Measurements from ENCODE around the gene OPN1SW. TPM values are rescaled to one million over a fixed set of nuclear protein-coding genes. Genes with fewer than 3 reads are reported as not detected.
A peak's percentile ranks its signal among the peaks of the same experiment; 100 is the strongest.

Gene OPN1SW
- total and polyA plus RNA-seq, 5 donors: not detected

DNA sequence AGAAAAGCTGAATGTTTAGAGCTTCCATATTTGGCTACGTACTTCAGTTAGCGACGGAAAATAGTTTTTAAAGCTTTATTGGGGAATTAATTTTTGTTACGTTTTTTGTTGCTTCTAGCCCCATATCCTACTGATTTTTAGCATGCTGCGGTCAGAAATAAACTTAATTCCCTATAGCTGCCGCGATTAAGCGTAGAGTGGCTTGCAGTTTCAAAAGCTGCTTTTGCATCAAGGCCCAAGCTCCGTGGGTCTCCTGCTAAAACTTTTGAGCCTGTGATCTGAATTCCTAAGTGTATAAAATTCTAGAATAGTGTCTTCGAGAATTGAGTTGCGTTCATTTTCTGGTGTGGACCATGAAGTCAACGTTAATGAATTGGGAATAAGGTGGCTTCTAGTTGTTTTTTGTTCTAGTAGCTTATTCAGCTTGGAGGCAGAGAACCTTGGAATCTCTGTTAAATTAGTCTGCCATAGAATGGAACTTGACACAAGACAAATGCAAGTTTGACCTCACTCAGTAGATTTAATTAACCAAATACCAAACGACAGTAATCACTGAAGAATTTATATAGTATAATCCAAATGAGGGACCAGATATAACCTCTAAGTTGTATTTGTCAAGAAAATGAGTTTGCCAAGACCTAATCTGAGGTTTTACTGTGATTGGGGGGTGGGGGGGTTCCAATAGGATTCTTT is 35.5 kb downstream of the OPN1SW start:
- 5% methylated on average over 13 of the region's 13 CpGs for WGBS
- ATAC-seq: no peak
- Histone ChIP-seq H3K4me3 (ENCODE audit: low read length) (peak overlapping the region; percentile 91), H3K27ac (ENCODE audit: low read length) (peak overlapping the region; percentile 98), H3K4me1 (ENCODE audit: control insufficient read depth, insufficient read depth, low read length) (peaks cover 5% of the 10 kb centered on the region), H3K27me3 (ENCODE audit: control insufficient read depth, insufficient read depth) (no peaks in the 10 kb centered on the region), H3K9me3 (ENCODE audit: control insufficient read depth, low read length) (no peaks in the 10 kb centered on the region)
- DNase-seq: no peak
- intact Hi-C loops (cut with DNase I): no loop called here

DNA sequence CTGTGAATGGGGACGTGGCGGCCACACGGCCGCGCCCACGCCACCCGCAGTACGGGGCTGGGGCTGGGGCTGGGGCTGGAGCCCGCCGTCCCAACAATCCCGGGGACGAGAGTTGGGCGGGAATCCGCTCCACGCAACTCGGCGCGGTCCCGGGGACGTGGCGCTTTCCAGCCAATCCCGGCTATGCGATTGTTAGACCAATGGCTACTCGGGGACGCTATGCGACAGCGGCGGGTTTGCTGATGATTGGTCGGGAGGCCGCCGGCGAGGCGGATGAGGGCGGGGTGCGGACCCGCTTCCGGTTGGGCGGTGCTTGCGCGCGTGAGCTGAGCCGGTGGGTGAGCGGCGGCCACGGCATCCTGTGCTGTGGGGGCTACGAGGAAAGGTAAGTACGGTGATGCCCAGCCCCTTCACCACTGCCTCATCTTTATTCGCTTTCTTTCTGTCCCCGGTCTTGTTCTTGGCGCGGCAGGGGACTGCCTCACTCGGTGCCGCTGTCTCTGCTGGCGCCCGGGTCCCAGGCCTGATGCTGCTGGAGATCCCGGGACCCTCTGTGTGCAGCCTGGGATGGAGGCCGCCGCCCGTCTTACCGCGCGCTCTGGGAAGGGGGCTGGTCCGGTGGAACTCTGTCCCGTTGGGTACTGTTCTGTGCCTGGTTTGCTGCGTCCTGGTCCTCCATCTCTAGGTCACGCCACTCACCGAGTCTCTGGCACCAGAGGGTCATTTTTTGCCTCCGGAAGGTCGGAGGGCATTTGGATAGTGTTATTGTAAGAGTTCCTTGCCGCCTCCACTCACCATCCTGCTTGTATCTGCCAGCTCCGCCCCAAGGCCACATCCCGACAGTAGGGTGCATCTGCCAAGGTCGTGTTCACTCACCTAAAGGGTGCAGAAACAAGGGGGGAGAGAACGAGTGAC is 36.3 kb downstream of the OPN1SW start, which contains the start of gene CALU:
CALU (plus strand) TSS at position 312 of the 915 bp plus-strand sequence. CDS start 9,225 bp downstream, outside the sequence.
- H3K4me1 ChIP-seq (ENCODE audit: control insufficient read depth, insufficient read depth, low read length): peaks cover 3% of the 10 kb centered on the region

DNA sequence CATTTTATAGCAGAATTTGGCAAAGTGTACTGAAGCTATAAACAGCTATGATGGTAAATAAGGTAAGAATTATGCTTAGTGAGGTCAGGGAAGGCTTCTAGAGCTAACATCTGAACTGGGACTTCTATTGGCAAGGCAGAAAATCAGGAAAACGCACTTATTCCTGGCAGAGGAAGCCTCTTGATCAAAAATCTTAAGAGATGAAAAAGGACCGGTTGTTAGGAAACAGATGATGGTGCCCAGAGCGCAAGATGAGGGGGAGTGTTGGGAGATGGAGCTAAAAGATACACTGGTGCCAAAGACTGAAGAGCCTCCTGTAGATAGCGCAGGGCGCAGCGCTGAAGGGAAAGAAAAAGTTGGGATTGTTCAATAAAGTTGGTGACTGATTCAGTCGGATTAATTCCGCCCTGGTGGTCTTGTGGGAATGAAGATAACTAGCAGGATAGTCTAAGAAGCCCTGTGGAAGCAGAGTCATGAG is 37.0 kb downstream of the OPN1SW start:
- H3K27me3 ChIP-seq (ENCODE audit: control insufficient read depth, insufficient read depth): no peaks in the 10 kb centered on the region
- DNase-seq (no peak), ATAC-seq (peak; percentile 13 to 44)
- peaks cover 3% of the 10 kb centered on the region for H3K4me1 ChIP-seq (ENCODE audit: control insufficient read depth, insufficient read depth, low read length)
- under 1% methylated on average over 8 of the region's 8 CpGs for WGBS
- intact Hi-C loops (cut with DNase I): no loop called here
- peak overlapping the region; percentile 91 for H3K4me3 ChIP-seq (ENCODE audit: low read length)
- H3K27ac ChIP-seq (ENCODE audit: low read length): peak overlapping the region; percentile 85
- H3K9me3 ChIP-seq (ENCODE audit: control insufficient read depth, low read length): no peaks in the 10 kb centered on the region

More for the DNA sequence above, 36.3 kb downstream of the OPN1SW start, which contains the start of gene CALU:
- no peaks in the 10 kb centered on the region for H3K9me3 ChIP-seq (ENCODE audit: control insufficient read depth, low read length)
- intact Hi-C loops (cut with DNase I): no loop called here
- peak within 1 kb of the TSS; percentile 91 for H3K4me3 ChIP-seq (ENCODE audit: low read length)
- peak; percentile 98 to 99 (median 99) for DNase-seq
- peak within 1 kb of the TSS; percentile 98 for H3K27ac ChIP-seq (ENCODE audit: low read length)
- ATAC-seq: peak; percentile 99
- under 1% methylated on average over 74 of the region's 74 CpGs for WGBS
- H3K27me3 ChIP-seq (ENCODE audit: control insufficient read depth, insufficient read depth): no peaks in the 10 kb centered on the region

DNA sequence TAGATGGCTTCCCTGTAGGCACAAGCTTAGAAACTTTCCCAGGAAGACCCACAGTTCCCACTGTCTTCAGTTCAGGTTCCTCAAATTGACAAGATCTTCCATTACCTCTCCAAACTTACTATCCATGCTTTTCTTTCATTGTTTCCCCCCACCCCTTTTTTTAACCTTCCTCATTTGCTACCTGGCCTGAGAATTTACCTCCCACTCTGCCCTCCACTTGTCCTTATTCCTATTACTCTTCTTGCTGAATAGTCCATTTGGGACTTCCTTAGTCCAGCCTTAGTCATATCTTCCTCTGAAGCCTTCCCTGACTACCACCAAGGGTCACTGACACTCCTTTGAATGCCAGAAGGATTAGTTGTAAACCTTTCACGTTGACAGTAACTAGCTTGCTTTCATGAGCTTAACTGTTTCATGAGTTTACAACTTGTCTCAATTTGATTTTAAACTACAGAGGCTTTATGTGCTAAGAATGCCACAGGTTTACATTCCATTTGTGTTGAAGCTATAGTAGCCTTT is 37.7 kb downstream of the OPN1SW start:
- Histone ChIP-seq H3K4me3 (ENCODE audit: low read length) (no peak overlapping the region), H3K4me1 (ENCODE audit: control insufficient read depth, insufficient read depth, low read length) (no peaks in the 10 kb centered on the region), H3K9me3 (ENCODE audit: control insufficient read depth, low read length) (no peaks in the 10 kb centered on the region), H3K27ac (ENCODE audit: low read length) (no peak overlapping the region), H3K27me3 (ENCODE audit: control insufficient read depth, insufficient read depth) (no peaks in the 10 kb centered on the region)
- intact Hi-C loops (cut with DNase I): no loop called here
- WGBS: 23% methylated on average over 1 of the region's 1 CpG
- no peak for ATAC-seq
- DNase-seq: no peak

- H3K27ac ChIP-seq (ENCODE audit: low read length): no peak overlapping the region
- no peaks in the 10 kb centered on the region for H3K4me1 ChIP-seq (ENCODE audit: control insufficient read depth, insufficient read depth, low read length)
- DNase-seq (no peak), ATAC-seq (no peak)
- H3K27me3 ChIP-seq (ENCODE audit: control insufficient read depth, insufficient read depth): no peaks in the 10 kb centered on the region
- H3K9me3 ChIP-seq (ENCODE audit: control insufficient read depth, low read length): no peaks in the 10 kb centered on the region
- H3K4me3 ChIP-seq (ENCODE audit: low read length): no peak overlapping the region
- intact Hi-C loops (cut with DNase I): no loop called here
- 93% methylated on average over 4 of the region's 4 CpGs for WGBS
These were observed 38.2 kb downstream of the OPN1SW start for GRCh38 chr7:128737441-128737840.

GRCh38 chr7:128735436-128735835 is 40.2 kb downstream of the OPN1SW start:
- Histone ChIP-seq H3K4me1 (ENCODE audit: control insufficient read depth, insufficient read depth, low read length) (no peaks in the 10 kb centered on the region), H3K9me3 (ENCODE audit: control insufficient read depth, low read length) (no peaks in the 10 kb centered on the region), H3K4me3 (ENCODE audit: low read length) (no peak overlapping the region), H3K27me3 (ENCODE audit: control insufficient read depth, insufficient read depth) (no peaks in the 10 kb centered on the region), H3K27ac (ENCODE audit: low read length) (no peak overlapping the region)
- intact Hi-C loops (cut with DNase I): no loop called here
- DNase-seq: no peak
- no peak for ATAC-seq
- 88% methylated on average over 5 of the region's 5 CpGs for WGBS

GRCh38 chr7:128734890-128735289 is 40.7 kb downstream of the OPN1SW start:
- Histone ChIP-seq H3K4me3 (ENCODE audit: low read length) (no peak overlapping the region), H3K4me1 (ENCODE audit: control insufficient read depth, insufficient read depth, low read length) (no peaks in the 10 kb centered on the region), H3K27me3 (ENCODE audit: control insufficient read depth, insufficient read depth) (no peaks in the 10 kb centered on the region), H3K27ac (ENCODE audit: low read length) (no peak overlapping the region), H3K9me3 (ENCODE audit: control insufficient read depth, low read length) (no peaks in the 10 kb centered on the region)
- ATAC-seq: no peak
- WGBS: 98% methylated on average over 1 of the region's 1 CpG
- intact Hi-C loops (cut with DNase I): no loop called here
- DNase-seq: no peak

- intact Hi-C loops (cut with DNase I): no loop called here
- no peaks in the 10 kb centered on the region for H3K27me3 ChIP-seq (ENCODE audit: control insufficient read depth, insufficient read depth)
- H3K27ac ChIP-seq (ENCODE audit: low read length): no peak overlapping the region
- DNase-seq: no peak
- no peak overlapping the region for H3K4me3 ChIP-seq (ENCODE audit: low read length)
- no peak for ATAC-seq
- 67% methylated on average over 2 of the region's 2 CpGs for WGBS
- no peaks in the 10 kb centered on the region for H3K9me3 ChIP-seq (ENCODE audit: control insufficient read depth, low read length)
- H3K4me1 ChIP-seq (ENCODE audit: control insufficient read depth, insufficient read depth, low read length): no peaks in the 10 kb centered on the region
These were observed 42.3 kb downstream of the OPN1SW start for GRCh38 chr7:128733278-128733645.

DNA sequence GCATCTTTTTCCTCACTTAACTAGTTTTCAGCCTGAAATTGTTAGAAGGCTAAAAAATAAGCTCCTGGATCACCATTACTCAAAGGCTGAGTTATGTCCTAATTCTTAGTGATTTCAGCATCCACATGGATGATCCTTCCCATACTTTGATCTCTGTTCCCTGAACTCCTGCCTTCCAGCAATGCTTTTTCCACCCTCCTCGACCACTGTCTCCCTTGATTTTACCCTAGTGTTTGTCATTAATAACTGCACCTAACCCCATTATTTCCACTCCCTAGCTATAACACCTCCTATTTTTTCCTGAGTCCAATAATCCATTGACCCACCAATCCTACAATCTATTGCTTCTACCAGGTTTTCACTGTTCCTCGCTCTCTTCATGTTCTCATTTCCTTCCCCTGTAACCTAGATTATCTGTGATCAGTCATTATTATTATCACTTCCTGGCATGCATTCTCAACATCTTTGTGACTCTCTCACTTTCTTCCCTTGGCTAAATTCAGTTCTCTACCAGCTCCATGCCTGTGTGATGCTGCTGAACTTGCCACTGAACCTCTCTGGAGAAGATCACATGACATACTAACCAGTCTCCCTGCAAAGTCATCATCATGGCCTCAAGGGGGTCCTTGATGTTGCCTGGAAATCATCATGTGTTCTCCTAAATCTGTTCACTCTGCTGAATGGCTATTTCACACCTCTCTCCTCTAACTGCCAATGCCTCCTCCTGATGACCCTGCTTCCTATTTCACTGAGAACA is 42.9 kb downstream of the OPN1SW start:
- ATAC-seq (no peak), DNase-seq (no peak)
- Histone ChIP-seq H3K4me1 (ENCODE audit: control insufficient read depth, insufficient read depth, low read length) (no peaks in the 10 kb centered on the region), H3K4me3 (ENCODE audit: low read length) (no peak overlapping the region), H3K9me3 (ENCODE audit: control insufficient read depth, low read length) (no peaks in the 10 kb centered on the region), H3K27me3 (ENCODE audit: control insufficient read depth, insufficient read depth) (no peaks in the 10 kb centered on the region), H3K27ac (ENCODE audit: low read length) (no peak overlapping the region)
- 65% methylated on average over 2 of the region's 2 CpGs for WGBS
- intact Hi-C loops (cut with DNase I): no loop called here

DNA sequence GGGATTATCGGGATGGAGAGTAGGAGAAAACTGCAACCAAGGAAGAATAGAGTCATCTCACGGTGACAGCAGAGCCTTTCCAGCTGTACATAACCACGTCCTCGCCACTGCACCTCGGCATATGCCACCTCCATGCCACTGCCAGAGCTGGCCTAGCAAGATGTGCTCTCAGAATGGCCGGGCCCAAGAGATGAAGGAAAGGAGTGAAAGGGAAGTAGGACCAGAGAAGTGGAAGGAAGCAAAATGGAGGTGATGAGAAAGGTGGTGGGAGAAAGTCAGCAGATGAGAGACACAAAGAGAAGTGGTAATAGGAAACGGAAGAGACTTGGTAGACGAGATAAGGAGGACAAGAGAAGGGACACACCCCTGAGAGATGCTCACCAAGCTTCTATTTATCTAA is 44.4 kb downstream of the OPN1SW start:
- intact Hi-C loops (cut with DNase I): no loop called here
- Histone ChIP-seq H3K4me1 (ENCODE audit: control insufficient read depth, insufficient read depth, low read length) (no peaks in the 10 kb centered on the region), H3K27me3 (ENCODE audit: control insufficient read depth, insufficient read depth) (no peaks in the 10 kb centered on the region), H3K4me3 (ENCODE audit: low read length) (no peak overlapping the region), H3K9me3 (ENCODE audit: control insufficient read depth, low read length) (no peaks in the 10 kb centered on the region), H3K27ac (ENCODE audit: low read length) (no peak overlapping the region)
- WGBS: 76% methylated on average over 8 of the region's 8 CpGs
- DNase-seq: no peak
- ATAC-seq: no peak
